OCI-LY7 (cell line): ENCODE data around the gene CHD8. TPM values are rescaled to one million over a fixed set of nuclear protein-coding genes. Genes with fewer than 3 reads are reported as not detected.

Source experiments
- BruUV-seq: library from RNA; stranded (reverse); fragments of 400-500 nt; replicated peaks from 2 replicates; lab custom pipeline; 2021; lab: Mats Ljungman, UMichigan
- CTCF ChIA-PET: fragments of 300-600 bp; sonication (Branson Sonifier 250); formaldehyde crosslinking; loops from one replicate; lab custom pipeline; 2022; ENCODE audit warnings: antibody characterized with exemption; ENCODE audit not compliant: unreplicated experiment; lab: Charles Lee
- POLR2A ChIA-PET: fragments of 300-600 bp; sonication (Branson Sonifier 250); formaldehyde crosslinking; loops from one replicate; lab custom pipeline; 2022; ENCODE audit warnings: antibody characterized with exemption; lab: Charles Lee
- DNase-seq: peaks from one replicate; pipeline ENCODE4 v3.0.0-alpha.2; 2015; ENCODE audit warnings: low spot score
- H2AFZ ChIP-seq: fragments of 200-600 bp; sonication (generic), shearing (Covaris generic); 2 replicates; pipeline ENCODE4 v1.6.1; 2014; ENCODE audit warnings: mild to moderate bottlenecking, antibody characterized with exemption, low read length, moderate library complexity
- H3K27ac ChIP-seq: fragments of 200-600 bp; sonication (generic); 2 replicates; pipeline ENCODE4 v1.5.1; 2014; ENCODE audit warnings: mixed run types, low read depth, mild to moderate bottlenecking, moderate library complexity, low read length, inconsistent platforms; ENCODE audit not compliant: poor library complexity, severe bottlenecking
- H3K36me3 ChIP-seq: fragments of 200-600 bp; sonication (generic); 2 replicates; pipeline ENCODE4 v1.6.1; 2014; ENCODE audit warnings: mild to moderate bottlenecking, antibody characterized with exemption, low read length, moderate library complexity, mixed read lengths; ENCODE audit not compliant: insufficient read depth
- H3K4me1 ChIP-seq: fragments of 200-600 bp; sonication (generic); 2 replicates; pipeline ENCODE4 v1.5.1; 2014; ENCODE audit warnings: mild to moderate bottlenecking, low read length; ENCODE audit not compliant: insufficient read depth, poor library complexity, severe bottlenecking
- H3K4me2 ChIP-seq: fragments of 200-600 bp; sonication (generic); 2 replicates; pipeline ENCODE4 v1.6.1; 2014; ENCODE audit warnings: mild to moderate bottlenecking, low read length
- H3K4me3 ChIP-seq: fragments of 200-600 bp; sonication (generic); 2 replicates; pipeline ENCODE4 v1.5.1; 2014; ENCODE audit warnings: mild to moderate bottlenecking, low read depth, low read length; ENCODE audit not compliant: poor library complexity, severe bottlenecking
- H3K79me2 ChIP-seq: fragments of 200-600 bp; sonication (generic); 2 replicates; pipeline ENCODE4 v1.6.1; 2016; ENCODE audit warnings: low read depth, mild to moderate bottlenecking, low read length, moderate library complexity, mixed read lengths; ENCODE audit not compliant: insufficient read depth
- H3K9me2 ChIP-seq: fragments of 200-600 bp; sonication (generic); 2 replicates; pipeline ENCODE4 v1.6.1; 2016; ENCODE audit warnings: mild to moderate bottlenecking, low read length, mixed read lengths; ENCODE audit not compliant: insufficient read depth
- H3K9me3 ChIP-seq: fragments of 200-600 bp; sonication (generic); 2 replicates; pipeline ENCODE4 v1.6.1; 2014; ENCODE audit warnings: mild to moderate bottlenecking, mixed run types, low read length, mixed read lengths
- H4K20me1 ChIP-seq: fragments of 200-600 bp; sonication (generic); 2 replicates; pipeline ENCODE4 v1.6.1; 2014; ENCODE audit warnings: mild to moderate bottlenecking, antibody characterized with exemption, low read length, moderate library complexity, mixed read lengths; ENCODE audit not compliant: insufficient read depth
- CTCF ChIP-seq: fragments of 200-600 bp; sonication (generic); conservative IDR thresholded peaks from 2 replicates; pipeline ENCODE4 v1.5.1; 2014; ENCODE audit warnings: mild to moderate bottlenecking, antibody characterized with exemption, low read length, moderate library complexity, mixed read lengths
- EZH2phosphoT487 ChIP-seq: fragments of 200-600 bp; sonication (generic); IDR thresholded peaks from 2 replicates; pipeline ENCODE4 v1.6.1; 2018; ENCODE audit warnings: low read depth, borderline replicate concordance, mild to moderate bottlenecking, mixed run types, antibody characterized with exemption, low read length, moderate library complexity, mixed read lengths
- intact Hi-C: fragments of 100-400 bp; cut with micrococcal nuclease; formaldehyde crosslinking; loops from one replicate; pipeline ENCODE4 v1.10.0; 2022; ENCODE audit not compliant: unreplicated experiment
- total RNA-seq, 2 experiments: library from RNA; depleted of rRNA in 1 of 2; stranded (reverse); fragments of >200 nt in 1 of 2; shearing (Covaris generic) in 1 of 2; gene quantifications; 2 replicates each; pipeline ENCODE4 v1.2.3, GENCODE V29; 2014 to 2022

The CHD8 gene
- total RNA-seq, 2 experiments from 2014 or later = 64.1 to 115 TPM

- peaks cover 16% of the 10 kb centered on the region for H3K4me1 ChIP-seq
- intact Hi-C loops = loop anchor here (1.0 kb wide), 2 partner anchors 21 to 93 kb away; partner anchors contain the start of genes CHD8 and SUPT16H
- H3K4me2 ChIP-seq = peak within 1 kb of the TSS; percentile 98
- no peaks in the 10 kb centered on the region for H3K9me3 ChIP-seq
- peak within 1 kb of the TSS; percentile 58 for H3K27ac ChIP-seq
- no TSS peak for BruUV-seq
- H3K9me2 ChIP-seq = no peaks in the 10 kb centered on the region
- peaks cover 33% of the 10 kb centered on the region for H3K36me3 ChIP-seq
- H3K79me2 ChIP-seq = peaks cover 43% of the 10 kb centered on the region
- CTCF ChIA-PET = interaction anchor here (0.6 to 0.7 kb wide), 2 partner anchors 97 to 376 kb away, joined by 4 to 12 read pairs; no protein-coding TSS in a partner anchor
- no peaks in the 10 kb centered on the region for H4K20me1 ChIP-seq
- TF ChIP-seq EZH2phosphoT487 = no peak
- TF ChIP-seq CTCF = peak; percentile 89
- peak within 1 kb of the TSS; percentile 84 for H2AFZ ChIP-seq
- DNase-seq = peak; percentile 98
- H3K4me3 ChIP-seq = peak within 1 kb of the TSS; percentile 93
- POLR2A ChIA-PET = interaction anchor here (0.6 to 3.8 kb wide), 8 partner anchors 10 to 1642 kb away, joined by 3 to 31 read pairs (median 4); partner anchors contain the start of gene CHD8
Measured at GRCh38 chr14:21476925-21477681, 21.2 kb upstream of the CHD8 start, which contains the start of the genes RAB2B and TOX4. TSS of gene RAB2B (minus strand) at chr14:21476959. CDS start at chr14:21476872, 87 bp downstream. TSS of gene TOX4 (plus strand) at chr14:21477195. CDS start at chr14:21477279, 84 bp downstream.

GRCh38 chr14:21476523-21476924, 20.6 kb upstream of the CHD8 start:
- peaks cover 28% of the 10 kb centered on the region for H3K36me3 ChIP-seq
- no peak for DNase-seq
- peak overlapping the region; percentile 58 for H3K27ac ChIP-seq
- no peaks in the 10 kb centered on the region for H3K9me3 ChIP-seq
- H4K20me1 ChIP-seq = no peaks in the 10 kb centered on the region
- H3K4me1 ChIP-seq = peaks cover 16% of the 10 kb centered on the region
- ChIA-PET POLR2A (interaction anchor here (0.6 to 3.8 kb wide), 8 partner anchors 11 to 1643 kb away, joined by 3 to 31 read pairs (median 6); partner anchors contain the start of genes CHD8 and SALL2), CTCF (interaction anchor here (0.6 kb wide), 3 partner anchors 12 to 98 kb away, joined by 3 to 12 read pairs (median 3); partner anchors contain the start of gene METTL3)
- no TSS peak for BruUV-seq
- peak overlapping the region; percentile 84 for H2AFZ ChIP-seq
- TF ChIP-seq CTCF (no peak), EZH2phosphoT487 (no peak)
- H3K79me2 ChIP-seq = peaks cover 43% of the 10 kb centered on the region
- H3K4me2 ChIP-seq = peak overlapping the region; percentile 86
- peak overlapping the region; percentile 93 for H3K4me3 ChIP-seq
- H3K9me2 ChIP-seq = no peaks in the 10 kb centered on the region
- intact Hi-C loops = no loop called here
